ENCODE data around the gene FAF1.

FAF1 gene

GRCh38 chr1:50450861-50451653 lies 509.0 kb downstream of the FAF1 start:
- no peaks in the 10 kb centered on the region for H3K9me3 Mint-ChIP-seq
- no peaks in the 10 kb centered on the region for H3K27me3 Mint-ChIP-seq (ENCODE audit: low read depth, poor library complexity)
- TF ChIP-seq CTCF (IDR thresholded peaks at IDR 0.05): no peak
- no peak for DNase-seq
- no peak overlapping the region for H3K27ac Mint-ChIP-seq
- no peaks in the 10 kb centered on the region for H3K4me1 Mint-ChIP-seq
- no peaks in the 10 kb centered on the region for H3K36me3 Mint-ChIP-seq (ENCODE audit: low read depth)
- no peak overlapping the region for H3K4me3 Mint-ChIP-seq

GRCh38 chr1:50447961-50448360 lies 512.1 kb downstream of the FAF1 start:
- no peak for DNase-seq
- Mint-ChIP-seq H3K9me3 (no peaks in the 10 kb centered on the region), H3K36me3 (ENCODE audit: low read depth) (no peaks in the 10 kb centered on the region), H3K27ac (no peak overlapping the region), H3K4me3 (no peak overlapping the region), H3K27me3 (ENCODE audit: low read depth, poor library complexity) (no peaks in the 10 kb centered on the region), H3K4me1 (no peaks in the 10 kb centered on the region)
- no peak for TF ChIP-seq CTCF (IDR thresholded peaks at IDR 0.05)

GRCh38 chr1:50441183-50441582 lies 518.9 kb downstream of the FAF1 start:
- Mint-ChIP-seq H3K27ac (no peak overlapping the region), H3K36me3 (ENCODE audit: low read depth) (peaks cover 25% of the 10 kb centered on the region), H3K4me1 (no peaks in the 10 kb centered on the region), H3K4me3 (no peak overlapping the region), H3K27me3 (ENCODE audit: low read depth, poor library complexity) (no peaks in the 10 kb centered on the region), H3K9me3 (no peaks in the 10 kb centered on the region)
- TF ChIP-seq CTCF (IDR thresholded peaks at IDR 0.05): no peak
- DNase-seq: no peak

GRCh38 chr1:50438945-50439344 lies 521.1 kb downstream of the FAF1 start:
- Mint-ChIP-seq H3K4me3 (no peak overlapping the region), H3K36me3 (ENCODE audit: low read depth) (peaks cover 30% of the 10 kb centered on the region), H3K9me3 (no peaks in the 10 kb centered on the region), H3K27ac (no peak overlapping the region), H3K27me3 (ENCODE audit: low read depth, poor library complexity) (peaks cover 11% of the 10 kb centered on the region), H3K4me1 (no peaks in the 10 kb centered on the region)
- TF ChIP-seq CTCF (IDR thresholded peaks at IDR 0.05): no peak
- DNase-seq: no peak

GRCh38 chr1:50436489-50436888 lies 523.6 kb downstream of the FAF1 start:
- TF ChIP-seq CTCF (IDR thresholded peaks at IDR 0.05): no peak
- no peaks in the 10 kb centered on the region for H3K9me3 Mint-ChIP-seq
- H3K4me3 Mint-ChIP-seq: no peak overlapping the region
- DNase-seq: no peak
- peaks cover 30% of the 10 kb centered on the region for H3K36me3 Mint-ChIP-seq (ENCODE audit: low read depth)
- H3K27ac Mint-ChIP-seq: no peak overlapping the region
- H3K27me3 Mint-ChIP-seq (ENCODE audit: low read depth, poor library complexity): peaks cover 35% of the 10 kb centered on the region
- no peaks in the 10 kb centered on the region for H3K4me1 Mint-ChIP-seq

- Mint-ChIP-seq H3K27me3 (ENCODE audit: low read depth, poor library complexity) (peaks cover 92% of the 10 kb centered on the region), H3K4me3 (peak overlapping the region; percentile 82), H3K4me1 (peaks cover 7% of the 10 kb centered on the region), H3K27ac (no peak overlapping the region), H3K36me3 (ENCODE audit: low read depth) (peaks cover 3% of the 10 kb centered on the region), H3K9me3 (no peaks in the 10 kb centered on the region)
- TF ChIP-seq CTCF (IDR thresholded peaks at IDR 0.05): no peak
- DNase-seq: no peak
These were observed 530.1 kb downstream of the FAF1 start for GRCh38 chr1:50430010-50430405.
